Suprapubic skin (tissue), 4 donors: ENCODE measurements around the gene LNPEP. TPM values are rescaled to one million over a fixed set of nuclear protein-coding genes. Genes with fewer than 3 reads are reported as not detected.

ENCODE experiments used
- DNase-seq, 2 donors: peaks; one replicate each; pipeline ENCODE4 v3.0.0-alpha.2; 2019; ENCODE audit warnings: low spot score in 2 of 2
- H3K27ac ChIP-seq: fragments of 200-600 bp; sonication (generic); one replicate; pipeline ENCODE4 v1.5.1; 2019
- H3K27me3 ChIP-seq: fragments of 200-600 bp; sonication (generic); one replicate; pipeline ENCODE4 v1.5.1; 2019
- H3K36me3 ChIP-seq: fragments of 200-600 bp; sonication (generic); one replicate; pipeline ENCODE4 v1.5.1; 2019
- H3K4me1 ChIP-seq: fragments of 200-600 bp; sonication (generic); one replicate; pipeline ENCODE4 v1.5.1; 2019
- H3K4me3 ChIP-seq: fragments of 200-600 bp; sonication (generic); one replicate; pipeline ENCODE4 v1.5.1; 2019; ENCODE audit warnings: mild to moderate bottlenecking
- H3K9me3 ChIP-seq: fragments of 200-600 bp; sonication (generic); one replicate; pipeline ENCODE4 v1.5.1; 2019
- CTCF ChIP-seq, 2 donors: fragments of 200-600 bp in 1 of 2; fragments of 450-650 bp in 1 of 2; sonication (generic) in 1 of 2; IDR thresholded peaks; one replicate each; pipeline ENCODE4 v1.5.1; 2016 to 2019; ENCODE audit warnings: antibody characterized with exemption in 2 of 2, mild to moderate bottlenecking in 1 of 2, moderate library complexity in 1 of 2
- EP300 ChIP-seq: sonication (generic); formaldehyde crosslinking; IDR thresholded peaks from one replicate; pipeline ENCODE4 v1.6.1; 2017; ENCODE audit warnings: antibody characterized with exemption
- POLR2A ChIP-seq, 2 donors: fragments of 450-650 bp; IDR thresholded peaks; one replicate each; pipeline ENCODE4 v1.6.1; 2017; ENCODE audit warnings: antibody characterized with exemption in 2 of 2, mild to moderate bottlenecking in 2 of 2, moderate library complexity in 2 of 2
- POLR2AphosphoS5 ChIP-seq, 3 donors: sonication (generic); formaldehyde crosslinking; IDR thresholded peaks; one replicate each; pipeline ENCODE4 v1.6.1; 2017; ENCODE audit warnings: antibody characterized with exemption in 3 of 3
- WGBS: methylation state at CpG from one replicate; pipeline ENCODE4 v1.1.5; 2018; 5-methylcytosine and 5-hydroxymethylcytosine counted together
- total RNA-seq, 4 donors: library from RNA; depleted of rRNA; stranded (reverse); fragments of >200 nt; gene quantifications; one replicate each; pipeline ENCODE4 v1.1.0, GENCODE V29; 2016

Gene LNPEP
- total RNA-seq, 4 donors from 2014 or later = 43.7 to 107 (median 69.9) TPM

GRCh38 chr5:96920744-96921355 lies 15.0 kb upstream of the LNPEP start:
- no peaks in the 10 kb centered on the region for H3K27me3 ChIP-seq
- no peak for TF ChIP-seq CTCF (IDR thresholded peaks at IDR 0.05)
- TF ChIP-seq POLR2A (IDR thresholded peaks at IDR 0.05) = no peak
- no peak for TF ChIP-seq EP300
- no peak for TF ChIP-seq POLR2AphosphoS5 (IDR thresholded peaks at IDR 0.05)
- no peak for DNase-seq
- peaks cover 2% of the 10 kb centered on the region for H3K36me3 ChIP-seq
- no peak overlapping the region for H3K27ac ChIP-seq
- H3K9me3 ChIP-seq = no peaks in the 10 kb centered on the region
- 67% methylated on average over 3 of the region's 3 CpGs for WGBS
- no peak overlapping the region for H3K4me3 ChIP-seq
- H3K4me1 ChIP-seq = peaks cover 11% of the 10 kb centered on the region

- no peak overlapping the region for H3K27ac ChIP-seq
- H3K36me3 ChIP-seq = no peaks in the 10 kb centered on the region
- 80% methylated on average over 12 of the region's 12 CpGs for WGBS
- H3K4me3 ChIP-seq = no peak overlapping the region
- DNase-seq = no peak
- no peaks in the 10 kb centered on the region for H3K9me3 ChIP-seq
- TF ChIP-seq EP300 = no peak
- TF ChIP-seq POLR2A (IDR thresholded peaks at IDR 0.05) = no peak
- TF ChIP-seq CTCF (IDR thresholded peaks at IDR 0.05) = no peak
- H3K4me1 ChIP-seq = peaks cover 11% of the 10 kb centered on the region
- no peaks in the 10 kb centered on the region for H3K27me3 ChIP-seq
These were observed 13.2 kb upstream of the LNPEP start for GRCh38 chr5:96922499-96923244.

- no peak overlapping the region for H3K4me3 ChIP-seq
- H3K9me3 ChIP-seq = no peaks in the 10 kb centered on the region
- 39% methylated on average over 3 of the region's 3 CpGs for WGBS
- TF ChIP-seq CTCF (IDR thresholded peaks at IDR 0.05) = no peak
- no peak for TF ChIP-seq POLR2A (IDR thresholded peaks at IDR 0.05)
- no peak for TF ChIP-seq EP300
- no peak for TF ChIP-seq POLR2AphosphoS5 (IDR thresholded peaks at IDR 0.05)
- no peaks in the 10 kb centered on the region for H3K27me3 ChIP-seq
- no peak for DNase-seq
- no peaks in the 10 kb centered on the region for H3K36me3 ChIP-seq
- peaks cover 11% of the 10 kb centered on the region for H3K4me1 ChIP-seq
- peak overlapping the region; percentile 3 for H3K27ac ChIP-seq
These were observed 11.8 kb upstream of the LNPEP start for GRCh38 chr5:96924016-96924443.

- DNase-seq = no peak
- H3K9me3 ChIP-seq = no peaks in the 10 kb centered on the region
- no peaks in the 10 kb centered on the region for H3K36me3 ChIP-seq
- H3K4me1 ChIP-seq = peaks cover 11% of the 10 kb centered on the region
- no peaks in the 10 kb centered on the region for H3K27me3 ChIP-seq
- WGBS = 87% methylated on average over 1 of the region's 1 CpG
- H3K27ac ChIP-seq = no peak overlapping the region
- H3K4me3 ChIP-seq = no peak overlapping the region
- TF ChIP-seq CTCF (IDR thresholded peaks at IDR 0.05) (no peak), POLR2AphosphoS5 (IDR thresholded peaks at IDR 0.05) (no peak), EP300 (no peak)
These were observed 9.6 kb upstream of the LNPEP start for GRCh38 chr5:96926276-96926675.

GRCh38 chr5:96927008-96927407 lies 8.9 kb upstream of the LNPEP start:
- TF ChIP-seq POLR2A (IDR thresholded peaks at IDR 0.05) = no peak
- TF ChIP-seq POLR2AphosphoS5 (IDR thresholded peaks at IDR 0.05) = no peak
- no peak for TF ChIP-seq CTCF (IDR thresholded peaks at IDR 0.05)
- no peak for TF ChIP-seq EP300
- Histone ChIP-seq H3K36me3 (no peaks in the 10 kb centered on the region), H3K27ac (no peak overlapping the region), H3K9me3 (no peaks in the 10 kb centered on the region), H3K4me3 (no peak overlapping the region), H3K4me1 (peaks cover 10% of the 10 kb centered on the region), H3K27me3 (no peaks in the 10 kb centered on the region)
- no peak for DNase-seq
